ENCODE results near the gene IER3.
"Not testable (repeated sequence)": the region's sequence is repeated elsewhere in the genome, so short reads cannot be mapped to it uniquely, and the experiment has no call there.

DNA sequence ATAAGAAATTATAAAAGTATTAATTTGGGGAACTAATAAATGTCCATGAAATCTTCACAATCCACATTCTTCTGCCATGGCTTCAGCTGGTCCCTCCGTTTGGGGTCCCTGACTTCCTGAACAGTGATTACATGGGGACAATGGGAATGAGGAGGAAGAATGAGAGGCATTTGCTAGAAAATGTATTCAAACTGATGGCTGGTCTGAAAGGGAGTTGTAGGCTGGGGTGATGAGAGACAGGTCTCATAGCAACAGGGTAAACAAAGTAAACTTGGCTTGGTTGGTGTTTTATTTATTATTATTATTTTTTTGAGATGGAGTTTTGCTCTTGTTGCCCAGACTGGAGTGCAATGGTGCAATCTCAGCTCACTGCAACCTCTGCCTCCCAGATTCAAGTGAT lies 21.1 kb upstream of the IER3 start:
- TF ChIP-seq JUNB (CRISPR knock-in tag; IDR thresholded peaks at IDR 0.05; ENCODE audit: borderline replicate concordance); EZH2 (conservative IDR thresholded peaks at IDR 0.05; ENCODE audit: low read depth, low read length); SAFB2 (CRISPR knock-in tag; IDR thresholded peaks at IDR 0.05; ENCODE audit: borderline replicate concordance, low read depth); ZNF10 (CRISPR knock-in tag; IDR thresholded peaks at IDR 0.05; ENCODE audit: borderline replicate concordance, low read depth); ZNF766 (CRISPR knock-in tag; IDR thresholded peaks at IDR 0.05; ENCODE audit: borderline replicate concordance); FOSL1 (CRISPR knock-in tag; IDR thresholded peaks at IDR 0.05; ENCODE audit: borderline replicate concordance); TAF1 (CRISPR knock-in tag; IDR thresholded peaks at IDR 0.05); HIC2 (CRISPR knock-in tag; IDR thresholded peaks at IDR 0.05; ENCODE audit: low read depth); RBAK (CRISPR knock-in tag; IDR thresholded peaks at IDR 0.05); YY1 (IDR thresholded peaks at IDR 0.05; ENCODE audit: insufficient read depth, insufficient replicate concordance, low read depth, low read length); ZNF235 (CRISPR knock-in tag; IDR thresholded peaks at IDR 0.05; ENCODE audit: borderline replicate concordance): not testable (repeated sequence)
- TF ChIP-seq, protein P1, sequence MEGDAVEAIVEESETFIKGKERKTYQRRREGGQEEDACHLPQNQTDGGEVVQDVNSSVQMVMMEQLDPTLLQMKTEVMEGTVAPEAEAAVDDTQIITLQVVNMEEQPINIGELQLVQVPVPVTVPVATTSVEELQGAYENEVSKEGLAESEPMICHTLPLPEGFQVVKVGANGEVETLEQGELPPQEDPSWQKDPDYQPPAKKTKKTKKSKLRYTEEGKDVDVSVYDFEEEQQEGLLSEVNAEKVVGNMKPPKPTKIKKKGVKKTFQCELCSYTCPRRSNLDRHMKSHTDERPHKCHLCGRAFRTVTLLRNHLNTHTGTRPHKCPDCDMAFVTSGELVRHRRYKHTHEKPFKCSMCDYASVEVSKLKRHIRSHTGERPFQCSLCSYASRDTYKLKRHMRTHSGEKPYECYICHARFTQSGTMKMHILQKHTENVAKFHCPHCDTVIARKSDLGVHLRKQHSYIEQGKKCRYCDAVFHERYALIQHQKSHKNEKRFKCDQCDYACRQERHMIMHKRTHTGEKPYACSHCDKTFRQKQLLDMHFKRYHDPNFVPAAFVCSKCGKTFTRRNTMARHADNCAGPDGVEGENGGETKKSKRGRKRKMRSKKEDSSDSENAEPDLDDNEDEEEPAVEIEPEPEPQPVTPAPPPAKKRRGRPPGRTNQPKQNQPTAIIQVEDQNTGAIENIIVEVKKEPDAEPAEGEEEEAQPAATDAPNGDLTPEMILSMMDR (CRISPR knock-in tag; IDR thresholded peaks at IDR 0.05): not testable (repeated sequence)
- TF ChIP-seq, protein P2, sequence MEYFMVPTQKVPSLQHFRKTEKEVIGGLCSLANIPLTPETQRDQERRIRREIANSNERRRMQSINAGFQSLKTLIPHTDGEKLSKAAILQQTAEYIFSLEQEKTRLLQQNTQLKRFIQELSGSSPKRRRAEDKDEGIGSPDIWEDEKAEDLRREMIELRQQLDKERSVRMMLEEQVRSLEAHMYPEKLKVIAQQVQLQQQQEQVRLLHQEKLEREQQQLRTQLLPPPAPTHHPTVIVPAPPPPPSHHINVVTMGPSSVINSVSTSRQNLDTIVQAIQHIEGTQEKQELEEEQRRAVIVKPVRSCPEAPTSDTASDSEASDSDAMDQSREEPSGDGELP (IDR thresholded peaks at IDR 0.05; ENCODE audit: borderline replicate concordance, low read depth): not testable (repeated sequence)
